ENCODE measurements around the gene SREBF2.

Gene SREBF2

DNA sequence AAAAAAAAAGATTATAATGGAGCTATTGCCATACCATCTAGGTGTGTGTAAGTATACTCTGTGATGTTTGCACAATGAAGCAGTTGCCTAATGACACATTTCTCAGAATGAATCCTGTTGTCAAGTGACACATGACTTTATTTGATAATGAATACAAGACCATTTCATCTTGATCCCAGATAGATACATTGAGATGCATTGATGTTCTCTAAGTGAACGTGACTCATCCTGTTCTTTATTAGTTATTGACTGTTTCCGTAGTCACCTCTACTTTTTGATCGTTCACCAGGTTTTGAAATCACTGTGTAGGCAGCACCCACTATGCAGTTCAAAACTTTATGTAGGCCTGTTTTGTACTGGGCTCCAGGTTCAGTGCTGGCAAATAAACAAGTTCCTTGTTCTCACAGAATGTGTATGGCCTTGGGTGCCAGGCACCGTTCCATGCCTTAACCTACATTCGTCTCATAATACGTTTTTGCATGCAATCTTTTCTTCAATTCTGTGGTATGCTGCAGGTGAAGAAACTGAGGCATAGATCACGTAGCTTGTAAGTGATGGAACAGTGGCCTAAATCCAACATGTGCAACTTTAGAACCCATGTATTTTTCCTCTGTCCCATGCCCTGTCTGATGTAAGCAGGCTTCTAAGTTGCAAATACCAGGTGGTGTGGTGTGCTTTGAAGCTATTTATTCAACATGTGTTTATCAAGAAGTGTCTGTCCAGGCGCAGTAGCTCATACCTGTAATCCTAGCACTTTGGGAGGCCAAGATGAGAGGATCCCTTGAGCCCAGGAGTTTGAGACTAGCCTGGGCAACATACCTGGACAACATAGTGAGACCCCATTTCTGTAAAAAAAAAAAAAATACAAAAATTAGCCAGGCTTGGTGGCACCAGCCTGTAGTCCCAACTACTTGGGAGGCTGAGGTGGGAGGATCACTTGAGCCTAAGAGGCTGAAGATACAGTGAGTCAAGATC is 10.4 kb downstream of the SREBF2 start:
- Histone ChIP-seq H3K4me1 (ENCODE audit: control insufficient read depth, insufficient read depth, low read length) (peaks cover 19% of the 10 kb centered on the region), H3K36me3 (ENCODE audit: control insufficient read depth, insufficient read depth, low read length) (peaks cover 4% of the 10 kb centered on the region), H3K27me3 (ENCODE audit: control insufficient read depth, insufficient read depth, low read length, poor library complexity, severe bottlenecking) (no peaks in the 10 kb centered on the region), H3K27ac (ENCODE audit: insufficient read depth, low read depth, low read length, poor library complexity, severe bottlenecking) (no peak overlapping the region), H3K4me3 (ENCODE audit: insufficient read depth, low read depth, low read length) (no peak overlapping the region), H3K9me3 (ENCODE audit: control insufficient read depth, low read length) (no peaks in the 10 kb centered on the region)
- 97 to 98% methylated on average over 8 of the region's 8 CpGs for WGBS, 2 experiments

DNA sequence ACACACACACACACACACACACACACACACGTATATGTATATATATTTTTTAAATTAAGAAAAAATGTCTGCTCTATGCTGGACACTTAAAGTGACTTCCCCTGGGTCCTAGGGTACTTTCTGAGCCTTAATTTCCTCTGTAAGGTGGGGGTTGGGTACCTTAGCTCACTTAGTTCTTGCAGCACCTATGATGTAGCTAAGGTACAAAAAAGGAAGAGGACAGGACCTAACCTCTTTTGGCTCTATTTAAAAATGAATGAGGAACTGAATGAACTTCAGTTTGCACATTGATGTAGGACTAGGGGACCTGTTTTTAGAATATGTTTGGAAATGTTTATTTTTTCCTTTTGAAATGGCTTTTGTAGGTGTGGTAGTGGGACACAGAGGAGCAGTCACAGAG is 11.1 kb downstream of the SREBF2 start:
- no peaks in the 10 kb centered on the region for H3K27me3 ChIP-seq (ENCODE audit: control insufficient read depth, insufficient read depth, low read length, poor library complexity, severe bottlenecking)
- no CpG with 5 or more reads among the region's 1 CpG for WGBS, 2 experiments
- peaks cover 19% of the 10 kb centered on the region for H3K4me1 ChIP-seq (ENCODE audit: control insufficient read depth, insufficient read depth, low read length)
- no peaks in the 10 kb centered on the region for H3K9me3 ChIP-seq (ENCODE audit: control insufficient read depth, low read length)
- no peak overlapping the region for H3K27ac ChIP-seq (ENCODE audit: insufficient read depth, low read depth, low read length, poor library complexity, severe bottlenecking)
- H3K4me3 ChIP-seq (ENCODE audit: insufficient read depth, low read depth, low read length) = no peak overlapping the region
- peaks cover 4% of the 10 kb centered on the region for H3K36me3 ChIP-seq (ENCODE audit: control insufficient read depth, insufficient read depth, low read length)

DNA sequence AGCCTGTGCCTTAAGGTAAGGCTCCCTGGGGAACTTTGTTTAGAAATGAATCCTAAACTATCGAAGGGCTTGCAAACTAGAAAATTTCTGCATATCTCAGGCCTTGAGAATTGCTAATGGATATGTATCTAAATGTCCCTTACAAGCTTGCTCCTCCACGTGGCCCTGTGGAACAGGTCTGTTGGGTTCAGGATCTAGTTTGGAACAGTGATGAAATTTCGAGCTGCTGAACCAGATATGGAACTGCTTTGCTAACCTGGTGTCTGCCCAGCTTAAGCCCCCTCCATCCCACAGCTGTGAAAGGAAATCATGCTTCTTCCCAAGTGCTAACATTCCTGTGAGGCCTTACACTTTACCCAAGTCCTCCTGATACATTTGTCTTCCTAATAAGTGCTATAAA is 11.6 kb downstream of the SREBF2 start:
- no peak overlapping the region for H3K4me3 ChIP-seq (ENCODE audit: insufficient read depth, low read depth, low read length)
- peaks cover 4% of the 10 kb centered on the region for H3K36me3 ChIP-seq (ENCODE audit: control insufficient read depth, insufficient read depth, low read length)
- peaks cover 19% of the 10 kb centered on the region for H3K4me1 ChIP-seq (ENCODE audit: control insufficient read depth, insufficient read depth, low read length)
- H3K27ac ChIP-seq (ENCODE audit: insufficient read depth, low read depth, low read length, poor library complexity, severe bottlenecking) = no peak overlapping the region
- 73 to 74% methylated on average over 3 of the region's 3 CpGs for WGBS, 2 experiments
- H3K27me3 ChIP-seq (ENCODE audit: control insufficient read depth, insufficient read depth, low read length, poor library complexity, severe bottlenecking) = no peaks in the 10 kb centered on the region
- no peaks in the 10 kb centered on the region for H3K9me3 ChIP-seq (ENCODE audit: control insufficient read depth, low read length)

DNA sequence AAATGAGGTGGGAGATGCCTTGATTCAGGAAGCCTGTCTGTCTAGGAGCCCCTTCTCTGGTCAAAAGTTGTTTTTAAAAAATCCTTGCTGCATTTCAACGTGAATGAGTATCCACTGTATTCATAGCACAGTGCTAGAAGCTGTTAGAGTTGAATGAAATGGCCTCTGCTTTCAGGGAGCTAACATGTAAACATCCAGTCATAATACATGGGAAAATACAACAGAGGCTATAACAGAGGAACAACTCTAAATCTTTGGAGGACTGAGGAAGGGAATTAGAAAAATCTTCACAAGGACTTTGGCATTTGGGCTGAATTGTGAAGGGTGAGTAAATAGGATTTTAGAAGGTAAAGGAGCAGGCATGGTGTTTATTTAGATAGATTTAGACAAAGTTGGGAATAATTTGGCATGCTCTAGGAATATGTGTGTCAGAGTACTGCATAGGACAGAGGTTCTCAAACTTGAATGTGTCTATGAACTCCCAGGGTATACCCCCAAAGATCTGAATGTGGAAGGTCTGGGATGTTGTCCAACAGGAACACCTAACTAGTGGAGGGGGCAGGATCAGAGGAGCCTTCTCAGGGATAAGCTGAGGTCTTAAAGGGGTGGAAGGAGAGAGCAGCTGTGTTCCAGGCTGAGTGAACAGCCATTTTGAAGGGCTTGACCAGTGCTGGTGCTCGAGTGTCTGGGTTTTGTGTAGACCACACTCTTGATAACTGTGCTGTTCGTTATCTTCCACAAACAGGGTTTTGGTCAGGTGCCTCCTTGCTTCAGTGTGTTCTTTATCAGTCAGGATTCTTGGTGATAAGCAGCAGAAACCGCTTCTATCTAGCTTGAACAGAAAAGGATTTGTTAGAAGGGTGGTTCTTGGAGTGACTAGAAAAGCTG is 12.7 kb downstream of the SREBF2 start:
- Histone ChIP-seq H3K27me3 (ENCODE audit: control insufficient read depth, insufficient read depth, low read length, poor library complexity, severe bottlenecking) (no peaks in the 10 kb centered on the region), H3K4me1 (ENCODE audit: control insufficient read depth, insufficient read depth, low read length) (peaks cover 19% of the 10 kb centered on the region), H3K9me3 (ENCODE audit: control insufficient read depth, low read length) (no peaks in the 10 kb centered on the region), H3K4me3 (ENCODE audit: insufficient read depth, low read depth, low read length) (no peak overlapping the region), H3K27ac (ENCODE audit: insufficient read depth, low read depth, low read length, poor library complexity, severe bottlenecking) (no peak overlapping the region), H3K36me3 (ENCODE audit: control insufficient read depth, insufficient read depth, low read length) (peaks cover 4% of the 10 kb centered on the region)
- WGBS, 2 experiments = 85 to 95% methylated on average over 4 of the region's 4 CpGs

DNA sequence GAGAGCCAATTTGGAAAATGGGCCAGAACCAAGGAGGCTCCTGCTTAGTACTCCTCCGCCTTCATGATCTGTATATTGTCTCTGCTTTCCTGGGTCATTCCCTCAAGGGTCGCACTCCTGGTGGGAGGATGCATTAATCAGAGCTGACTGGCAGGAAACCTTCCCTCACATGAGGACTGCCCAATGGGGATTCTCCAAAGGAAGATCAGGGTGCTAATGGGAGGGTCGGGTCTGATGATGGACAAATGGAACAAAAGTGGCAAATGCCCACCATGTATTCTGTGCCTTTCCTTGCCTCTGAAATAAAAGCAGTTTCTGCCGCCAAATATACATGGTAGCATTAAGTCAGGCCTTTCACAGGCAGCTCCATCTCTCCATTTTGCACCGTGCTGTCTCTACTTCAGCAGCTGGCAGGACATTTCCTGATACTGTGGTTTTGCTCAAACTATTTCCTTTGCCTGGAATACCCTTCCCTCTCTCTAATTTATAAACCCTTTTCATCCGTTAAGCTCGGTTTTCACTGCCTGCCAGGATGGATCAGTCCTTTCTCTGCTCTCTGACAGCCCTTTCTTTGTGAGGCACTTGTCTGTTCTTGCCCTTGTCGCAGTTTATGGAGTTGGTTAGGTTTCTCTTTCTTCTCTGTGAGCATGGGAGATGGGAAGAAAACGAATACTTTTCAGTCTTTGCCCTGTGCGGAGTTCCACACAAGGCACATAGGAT is 13.5 kb downstream of the SREBF2 start:
- peaks cover 4% of the 10 kb centered on the region for H3K36me3 ChIP-seq (ENCODE audit: control insufficient read depth, insufficient read depth, low read length)
- no peaks in the 10 kb centered on the region for H3K27me3 ChIP-seq (ENCODE audit: control insufficient read depth, insufficient read depth, low read length, poor library complexity, severe bottlenecking)
- no peak overlapping the region for H3K27ac ChIP-seq (ENCODE audit: insufficient read depth, low read depth, low read length, poor library complexity, severe bottlenecking)
- H3K4me1 ChIP-seq (ENCODE audit: control insufficient read depth, insufficient read depth, low read length) = peaks cover 19% of the 10 kb centered on the region
- no peak overlapping the region for H3K4me3 ChIP-seq (ENCODE audit: insufficient read depth, low read depth, low read length)
- H3K9me3 ChIP-seq (ENCODE audit: control insufficient read depth, low read length) = no peaks in the 10 kb centered on the region
- WGBS, 2 experiments = 77 to 78% methylated on average over 10 of the region's 10 CpGs

DNA sequence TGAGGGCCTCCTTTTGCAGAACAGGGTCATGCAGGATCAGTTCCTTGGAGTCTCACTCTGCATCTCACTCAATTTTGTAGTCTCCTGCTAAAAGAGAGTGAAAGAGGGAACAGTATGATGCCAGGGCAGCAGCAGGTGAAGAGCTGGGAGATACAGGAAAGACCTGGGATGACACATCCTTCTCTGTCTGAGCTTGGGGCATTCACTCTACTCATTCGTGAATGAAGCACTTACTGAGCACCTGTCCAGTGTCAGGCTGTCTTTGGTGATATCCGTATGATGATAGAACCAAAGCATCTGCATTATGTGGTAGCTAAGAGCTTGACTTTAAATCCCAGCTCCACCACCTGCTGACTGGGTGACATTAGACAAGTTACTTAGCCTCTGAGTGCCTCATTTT is 14.4 kb downstream of the SREBF2 start:
- Histone ChIP-seq H3K27me3 (ENCODE audit: control insufficient read depth, insufficient read depth, low read length, poor library complexity, severe bottlenecking) (no peaks in the 10 kb centered on the region), H3K4me1 (ENCODE audit: control insufficient read depth, insufficient read depth, low read length) (peaks cover 19% of the 10 kb centered on the region), H3K4me3 (ENCODE audit: insufficient read depth, low read depth, low read length) (no peak overlapping the region), H3K9me3 (ENCODE audit: control insufficient read depth, low read length) (no peaks in the 10 kb centered on the region), H3K36me3 (ENCODE audit: control insufficient read depth, insufficient read depth, low read length) (peaks cover 3% of the 10 kb centered on the region), H3K27ac (ENCODE audit: insufficient read depth, low read depth, low read length, poor library complexity, severe bottlenecking) (no peak overlapping the region)
- WGBS, 2 experiments = 95 to 97% methylated on average over 2 of the region's 2 CpGs

DNA sequence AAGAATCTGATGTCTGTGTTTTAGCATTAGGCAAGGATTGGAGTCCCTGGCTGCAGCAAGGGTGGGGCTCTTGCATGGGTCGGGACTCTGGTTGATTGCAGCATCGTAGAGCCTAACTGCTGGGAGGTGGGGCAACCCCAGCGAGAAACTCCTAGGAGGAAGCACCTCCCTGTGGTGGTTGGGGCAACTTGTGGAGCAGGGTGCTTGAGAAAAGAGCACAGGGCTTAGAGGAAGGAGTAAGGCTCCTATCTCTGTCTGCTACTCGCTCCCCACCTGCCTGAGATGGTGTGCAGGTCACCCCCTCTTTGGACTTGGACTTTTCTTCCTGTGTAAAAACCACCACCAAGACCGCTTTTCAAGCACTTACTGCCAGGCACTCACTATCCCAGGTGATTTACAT is 15.6 kb downstream of the SREBF2 start:
- no peaks in the 10 kb centered on the region for H3K36me3 ChIP-seq (ENCODE audit: control insufficient read depth, insufficient read depth, low read length)
- H3K27me3 ChIP-seq (ENCODE audit: control insufficient read depth, insufficient read depth, low read length, poor library complexity, severe bottlenecking) = no peaks in the 10 kb centered on the region
- no peak overlapping the region for H3K27ac ChIP-seq (ENCODE audit: insufficient read depth, low read depth, low read length, poor library complexity, severe bottlenecking)
- peaks cover 19% of the 10 kb centered on the region for H3K4me1 ChIP-seq (ENCODE audit: control insufficient read depth, insufficient read depth, low read length)
- H3K9me3 ChIP-seq (ENCODE audit: control insufficient read depth, low read length) = no peaks in the 10 kb centered on the region
- no peak overlapping the region for H3K4me3 ChIP-seq (ENCODE audit: insufficient read depth, low read depth, low read length)
- WGBS, 2 experiments = 88 to 91% methylated on average over 5 of the region's 5 CpGs

DNA sequence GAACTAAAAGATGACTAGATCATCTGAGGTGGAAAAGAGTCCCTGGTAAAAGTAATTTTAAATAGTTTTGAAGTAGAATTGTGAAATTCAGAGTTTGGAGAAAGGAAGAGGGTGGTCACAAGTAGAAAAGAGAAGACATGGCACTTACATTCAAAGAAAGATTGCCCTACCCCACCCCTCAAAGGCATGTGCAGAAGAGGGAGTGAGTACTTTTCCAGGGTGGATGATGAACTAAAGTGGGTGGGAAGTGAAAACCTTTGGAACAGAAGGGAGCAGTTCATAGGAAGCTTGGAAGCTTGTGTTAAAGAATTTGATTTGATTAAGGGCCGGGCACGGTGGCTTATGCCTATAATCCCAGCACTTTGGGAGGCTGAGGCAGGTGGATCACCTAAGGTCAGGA is 23.6 kb downstream of the SREBF2 start:
- Histone ChIP-seq H3K4me1 (ENCODE audit: control insufficient read depth, insufficient read depth, low read length) (no peaks in the 10 kb centered on the region), H3K36me3 (ENCODE audit: control insufficient read depth, insufficient read depth, low read length) (peaks cover 3% of the 10 kb centered on the region), H3K9me3 (ENCODE audit: control insufficient read depth, low read length) (no peaks in the 10 kb centered on the region), H3K27me3 (ENCODE audit: control insufficient read depth, insufficient read depth, low read length, poor library complexity, severe bottlenecking) (no peaks in the 10 kb centered on the region), H3K4me3 (ENCODE audit: insufficient read depth, low read depth, low read length) (no peak overlapping the region), H3K27ac (ENCODE audit: insufficient read depth, low read depth, low read length, poor library complexity, severe bottlenecking) (no peak overlapping the region)
- WGBS, 2 experiments = 91 to 96% methylated on average over 2 of the region's 2 CpGs

DNA sequence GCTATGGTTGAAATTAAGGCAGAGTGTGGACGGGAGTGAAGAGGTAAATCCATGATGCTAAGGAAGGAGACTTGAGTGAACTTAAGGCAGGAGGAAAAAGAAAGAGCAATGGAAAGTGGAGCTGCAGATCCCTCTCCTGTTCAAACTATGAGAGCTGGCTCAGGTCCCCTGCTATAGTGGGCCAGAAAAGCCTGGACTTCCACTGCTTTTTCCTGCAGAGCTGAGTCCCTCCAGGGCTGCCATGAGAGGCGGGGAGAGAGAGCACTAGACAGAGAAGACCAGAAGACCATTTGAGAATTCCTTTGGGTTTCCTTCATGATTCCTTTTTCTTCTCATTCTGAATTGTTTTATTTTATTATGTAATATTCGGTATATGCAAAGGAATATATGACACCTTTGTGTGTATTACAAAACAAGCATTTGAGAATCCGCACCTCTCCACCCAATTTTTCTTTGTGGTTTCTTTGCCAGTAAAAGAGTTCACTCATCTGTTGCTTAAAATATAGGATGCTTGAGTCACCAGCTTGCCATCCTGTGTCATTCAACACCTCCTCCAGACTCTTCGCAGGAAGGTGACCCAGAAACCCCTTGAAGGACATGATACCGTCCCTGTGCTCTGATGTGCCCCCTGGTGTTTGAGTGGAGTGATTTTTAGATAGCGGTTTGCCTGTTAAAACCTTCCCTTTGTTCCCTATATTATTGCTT is 24.4 kb downstream of the SREBF2 start:
- no peak overlapping the region for H3K4me3 ChIP-seq (ENCODE audit: insufficient read depth, low read depth, low read length)
- 68 to 69% methylated on average over 6 of the region's 7 CpGs for WGBS, 2 experiments

More for the DNA sequence above, 24.4 kb downstream of the SREBF2 start:
- Histone ChIP-seq H3K9me3 (ENCODE audit: control insufficient read depth, low read length) (no peaks in the 10 kb centered on the region), H3K27ac (ENCODE audit: insufficient read depth, low read depth, low read length, poor library complexity, severe bottlenecking) (no peak overlapping the region), H3K4me1 (ENCODE audit: control insufficient read depth, insufficient read depth, low read length) (no peaks in the 10 kb centered on the region), H3K27me3 (ENCODE audit: control insufficient read depth, insufficient read depth, low read length, poor library complexity, severe bottlenecking) (no peaks in the 10 kb centered on the region), H3K36me3 (ENCODE audit: control insufficient read depth, insufficient read depth, low read length) (peaks cover 3% of the 10 kb centered on the region)

All from ectodermal cell (in vitro differentiated cells).